ENCODE results near the gene ATP2B2. TPM values are rescaled to one million over a fixed set of nuclear protein-coding genes. Genes with fewer than 3 reads are reported as not detected.

ATP2B2 gene
- total RNA-seq, 1 experiment from 2014 or later, result not detected

DNA sequence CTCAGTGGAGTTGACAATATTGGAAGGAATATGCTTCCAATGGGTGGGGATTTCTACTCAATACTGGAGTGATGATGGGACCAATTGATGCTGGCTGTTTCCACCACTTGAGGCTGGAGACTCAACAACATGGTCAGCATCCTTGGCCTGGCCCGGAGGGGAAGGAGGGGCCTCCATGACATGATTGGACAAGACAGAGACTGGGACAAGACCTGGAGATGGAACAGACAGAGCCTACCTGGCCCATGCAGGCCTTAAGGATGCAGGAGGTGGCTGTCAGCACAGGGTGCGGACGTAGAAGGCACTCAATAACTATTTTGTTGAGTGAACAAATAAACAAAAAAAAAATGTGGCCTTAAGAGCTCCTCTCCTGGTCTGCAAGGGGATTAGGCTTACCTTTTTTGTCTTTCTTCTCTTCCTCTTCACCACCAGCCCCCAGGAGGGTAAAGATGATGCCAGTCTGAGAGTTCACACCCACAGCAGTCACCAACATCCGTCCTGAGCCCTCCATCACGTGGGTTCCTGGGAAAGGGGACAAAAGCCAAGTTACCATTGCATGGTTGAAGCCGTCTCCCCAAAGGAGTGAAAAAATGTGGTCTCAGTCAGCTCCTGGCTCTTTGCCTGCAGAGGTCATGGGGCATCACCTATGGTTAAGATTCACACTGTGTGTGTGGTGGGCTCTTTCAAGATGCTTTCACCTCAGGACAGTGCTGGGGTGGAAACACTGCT is 117.3 kb downstream of the ATP2B2 start:
- Histone ChIP-seq H3K27ac (ENCODE audit: low read depth, low read length) (no peak overlapping the region), H3K36me3 (ENCODE audit: control insufficient read depth in 1 of 2, insufficient read depth in 2 of 2, low read length in 2 of 2) (no peaks in the 10 kb centered on the region), H3K4me1 (ENCODE audit: control insufficient read depth in 1 of 2, insufficient read depth in 2 of 2, low read length in 2 of 2) (no peaks in the 10 kb centered on the region), H3K9ac (ENCODE audit: low read length) (no peak overlapping the region), H3K4me2 (ENCODE audit: low read length) (no peak overlapping the region), H3K27me3 (ENCODE audit: insufficient read depth, low read length) (peaks cover 11% of the 10 kb centered on the region), H4K20me1 (ENCODE audit: insufficient read depth) (no peaks in the 10 kb centered on the region), H3K4me3 (replicated peaks in 1 of 2; ENCODE audit: low read depth in 1 of 2, low read length in 2 of 2) (no peak overlapping the region), H3K9me3 (ENCODE audit: control insufficient read depth in 1 of 2, insufficient read depth in 1 of 2, low read depth in 1 of 2, low read length in 2 of 2) (no peaks in the 10 kb centered on the region), H3K9me2 (ENCODE audit: insufficient read depth) (no peaks in the 10 kb centered on the region), H2AFZ (ENCODE audit: low read depth, low read length, poor library complexity, severe bottlenecking) (no peak overlapping the region), H3K79me2 (ENCODE audit: insufficient read depth, low read length) (no peaks in the 10 kb centered on the region)
- intact Hi-C loops (cut with micrococcal nuclease), result no loop called here
- RAD21 ChIA-PET (ENCODE audit: low non-redundant PET in 1 of 2, low total read pairs in 2 of 2, uncharacterized antibody in 2 of 2, unreplicated experiment in 2 of 2), result no interaction called here
- BruUV-seq (replicated peaks), result no TSS peak
- POLR2A ChIA-PET, result no interaction called here
- CTCF ChIA-PET, result no interaction called here
- no peak for ATAC-seq
- DNase-seq (ENCODE audit: low read depth, low spot score), result no peak
- TF ChIP-seq CBX3 (IDR thresholded peaks at IDR 0.05; ENCODE audit: low read depth) (no peak), CEBPB (IDR thresholded peaks at IDR 0.05; ENCODE audit: low read depth) (no peak), JUND (IDR thresholded peaks at IDR 0.05) (no peak), RAD21 (IDR thresholded peaks at IDR 0.05; ENCODE audit: low read depth) (no peak), ELF1 (IDR thresholded peaks at IDR 0.05; ENCODE audit: borderline replicate concordance, low read depth) (no peak), EZH2phosphoT487 (IDR thresholded peaks at IDR 0.05; ENCODE audit: borderline replicate concordance) (no peak), ZNF274 (IDR thresholded peaks at IDR 0.05; ENCODE audit: low read depth, low read length) (no peak), SP1 (IDR thresholded peaks at IDR 0.05; ENCODE audit: low read depth) (no peak), YY1 (IDR thresholded peaks at IDR 0.05; ENCODE audit: extremely low read depth, insufficient replicate concordance, low read depth, low read length) (no peak), ZFX (IDR thresholded peaks at IDR 0.05) (no peak), EZH2 (IDR thresholded peaks at IDR 0.05) (no peak)
- TF ChIP-seq, protein P1, sequence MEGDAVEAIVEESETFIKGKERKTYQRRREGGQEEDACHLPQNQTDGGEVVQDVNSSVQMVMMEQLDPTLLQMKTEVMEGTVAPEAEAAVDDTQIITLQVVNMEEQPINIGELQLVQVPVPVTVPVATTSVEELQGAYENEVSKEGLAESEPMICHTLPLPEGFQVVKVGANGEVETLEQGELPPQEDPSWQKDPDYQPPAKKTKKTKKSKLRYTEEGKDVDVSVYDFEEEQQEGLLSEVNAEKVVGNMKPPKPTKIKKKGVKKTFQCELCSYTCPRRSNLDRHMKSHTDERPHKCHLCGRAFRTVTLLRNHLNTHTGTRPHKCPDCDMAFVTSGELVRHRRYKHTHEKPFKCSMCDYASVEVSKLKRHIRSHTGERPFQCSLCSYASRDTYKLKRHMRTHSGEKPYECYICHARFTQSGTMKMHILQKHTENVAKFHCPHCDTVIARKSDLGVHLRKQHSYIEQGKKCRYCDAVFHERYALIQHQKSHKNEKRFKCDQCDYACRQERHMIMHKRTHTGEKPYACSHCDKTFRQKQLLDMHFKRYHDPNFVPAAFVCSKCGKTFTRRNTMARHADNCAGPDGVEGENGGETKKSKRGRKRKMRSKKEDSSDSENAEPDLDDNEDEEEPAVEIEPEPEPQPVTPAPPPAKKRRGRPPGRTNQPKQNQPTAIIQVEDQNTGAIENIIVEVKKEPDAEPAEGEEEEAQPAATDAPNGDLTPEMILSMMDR (IDR thresholded peaks at IDR 0.05 in 2 of 3, conservative IDR thresholded peaks at IDR 0.05 in 1 of 3; ENCODE audit: borderline replicate concordance in 1 of 3, insufficient read depth in 1 of 3, low read depth in 2 of 3, low read length in 2 of 3), result no peak
- TF ChIP-seq, protein P2, sequence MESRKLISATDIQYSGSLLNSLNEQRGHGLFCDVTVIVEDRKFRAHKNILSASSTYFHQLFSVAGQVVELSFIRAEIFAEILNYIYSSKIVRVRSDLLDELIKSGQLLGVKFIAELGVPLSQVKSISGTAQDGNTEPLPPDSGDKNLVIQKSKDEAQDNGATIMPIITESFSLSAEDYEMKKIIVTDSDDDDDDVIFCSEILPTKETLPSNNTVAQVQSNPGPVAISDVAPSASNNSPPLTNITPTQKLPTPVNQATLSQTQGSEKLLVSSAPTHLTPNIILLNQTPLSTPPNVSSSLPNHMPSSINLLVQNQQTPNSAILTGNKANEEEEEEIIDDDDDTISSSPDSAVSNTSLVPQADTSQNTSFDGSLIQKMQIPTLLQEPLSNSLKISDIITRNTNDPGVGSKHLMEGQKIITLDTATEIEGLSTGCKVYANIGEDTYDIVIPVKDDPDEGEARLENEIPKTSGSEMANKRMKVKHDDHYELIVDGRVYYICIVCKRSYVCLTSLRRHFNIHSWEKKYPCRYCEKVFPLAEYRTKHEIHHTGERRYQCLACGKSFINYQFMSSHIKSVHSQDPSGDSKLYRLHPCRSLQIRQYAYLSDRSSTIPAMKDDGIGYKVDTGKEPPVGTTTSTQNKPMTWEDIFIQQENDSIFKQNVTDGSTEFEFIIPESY (IDR thresholded peaks at IDR 0.05; ENCODE audit: extremely low read depth, insufficient replicate concordance, low read length), result no peak
- TF ChIP-seq, protein P3, sequence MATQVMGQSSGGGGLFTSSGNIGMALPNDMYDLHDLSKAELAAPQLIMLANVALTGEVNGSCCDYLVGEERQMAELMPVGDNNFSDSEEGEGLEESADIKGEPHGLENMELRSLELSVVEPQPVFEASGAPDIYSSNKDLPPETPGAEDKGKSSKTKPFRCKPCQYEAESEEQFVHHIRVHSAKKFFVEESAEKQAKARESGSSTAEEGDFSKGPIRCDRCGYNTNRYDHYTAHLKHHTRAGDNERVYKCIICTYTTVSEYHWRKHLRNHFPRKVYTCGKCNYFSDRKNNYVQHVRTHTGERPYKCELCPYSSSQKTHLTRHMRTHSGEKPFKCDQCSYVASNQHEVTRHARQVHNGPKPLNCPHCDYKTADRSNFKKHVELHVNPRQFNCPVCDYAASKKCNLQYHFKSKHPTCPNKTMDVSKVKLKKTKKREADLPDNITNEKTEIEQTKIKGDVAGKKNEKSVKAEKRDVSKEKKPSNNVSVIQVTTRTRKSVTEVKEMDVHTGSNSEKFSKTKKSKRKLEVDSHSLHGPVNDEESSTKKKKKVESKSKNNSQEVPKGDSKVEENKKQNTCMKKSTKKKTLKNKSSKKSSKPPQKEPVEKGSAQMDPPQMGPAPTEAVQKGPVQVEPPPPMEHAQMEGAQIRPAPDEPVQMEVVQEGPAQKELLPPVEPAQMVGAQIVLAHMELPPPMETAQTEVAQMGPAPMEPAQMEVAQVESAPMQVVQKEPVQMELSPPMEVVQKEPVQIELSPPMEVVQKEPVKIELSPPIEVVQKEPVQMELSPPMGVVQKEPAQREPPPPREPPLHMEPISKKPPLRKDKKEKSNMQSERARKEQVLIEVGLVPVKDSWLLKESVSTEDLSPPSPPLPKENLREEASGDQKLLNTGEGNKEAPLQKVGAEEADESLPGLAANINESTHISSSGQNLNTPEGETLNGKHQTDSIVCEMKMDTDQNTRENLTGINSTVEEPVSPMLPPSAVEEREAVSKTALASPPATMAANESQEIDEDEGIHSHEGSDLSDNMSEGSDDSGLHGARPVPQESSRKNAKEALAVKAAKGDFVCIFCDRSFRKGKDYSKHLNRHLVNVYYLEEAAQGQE (IDR thresholded peaks at IDR 0.05; ENCODE audit: low read depth), result no peak
- TF ChIP-seq, protein P4, sequence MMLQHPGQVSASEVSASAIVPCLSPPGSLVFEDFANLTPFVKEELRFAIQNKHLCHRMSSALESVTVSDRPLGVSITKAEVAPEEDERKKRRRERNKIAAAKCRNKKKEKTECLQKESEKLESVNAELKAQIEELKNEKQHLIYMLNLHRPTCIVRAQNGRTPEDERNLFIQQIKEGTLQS (IDR thresholded peaks at IDR 0.05), result no peak

Measured in HCT116 (cell line).